Measurements from ENCODE around the gene SIGLEC1. TPM values are rescaled to one million over a fixed set of nuclear protein-coding genes. Genes with fewer than 3 reads are reported as not detected.

Gene SIGLEC1
- total RNA-seq, 1 donor from 2014 or later: not detected

- no peaks in the 10 kb centered on the region for H3K9me3 Mint-ChIP-seq
- DNase-seq (ENCODE audit: low spot score): no peak
- H3K27me3 Mint-ChIP-seq (ENCODE audit: low read depth): peaks cover 9% of the 10 kb centered on the region
- no peak overlapping the region for H3K4me3 Mint-ChIP-seq (ENCODE audit: low read depth)
- H3K27ac Mint-ChIP-seq: no peak overlapping the region
- intact Hi-C loops (cut with micrococcal nuclease): no loop called here
- no peaks in the 10 kb centered on the region for H3K36me3 Mint-ChIP-seq (ENCODE audit: low read depth)
- H3K4me1 Mint-ChIP-seq (ENCODE audit: low read depth): peaks cover 7% of the 10 kb centered on the region
Measured at GRCh38 chr20:3740615-3741301, 28.4 kb upstream of the SIGLEC1 start.

DNA sequence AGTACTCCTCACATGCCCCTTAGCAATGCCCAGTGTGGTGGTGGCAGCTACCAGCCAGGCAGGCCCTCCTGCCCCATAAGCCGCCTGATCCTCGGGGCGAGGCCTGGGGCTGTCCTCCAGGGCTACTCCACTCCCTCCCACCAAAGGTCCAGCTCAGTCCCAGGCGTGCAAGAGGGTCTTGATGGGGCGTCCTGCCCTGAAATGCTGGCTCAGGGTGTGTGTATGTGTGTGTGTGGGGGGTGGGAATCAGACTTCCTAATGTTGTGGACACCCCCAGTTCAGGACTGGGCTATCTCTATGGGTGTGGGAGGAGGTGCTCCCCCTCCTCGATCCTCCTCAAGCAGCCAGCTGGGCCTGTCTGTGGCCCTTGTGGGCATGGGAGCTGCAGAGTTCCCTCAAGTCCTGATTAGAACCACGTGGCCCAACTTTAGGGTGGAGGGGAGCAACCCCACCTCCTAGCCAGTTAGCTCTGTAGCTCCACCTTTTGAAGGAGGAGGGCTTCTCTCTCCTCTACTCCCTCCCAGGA, 27.6 kb upstream of the SIGLEC1 start:
- no peaks in the 10 kb centered on the region for H3K9me3 Mint-ChIP-seq

DNA sequence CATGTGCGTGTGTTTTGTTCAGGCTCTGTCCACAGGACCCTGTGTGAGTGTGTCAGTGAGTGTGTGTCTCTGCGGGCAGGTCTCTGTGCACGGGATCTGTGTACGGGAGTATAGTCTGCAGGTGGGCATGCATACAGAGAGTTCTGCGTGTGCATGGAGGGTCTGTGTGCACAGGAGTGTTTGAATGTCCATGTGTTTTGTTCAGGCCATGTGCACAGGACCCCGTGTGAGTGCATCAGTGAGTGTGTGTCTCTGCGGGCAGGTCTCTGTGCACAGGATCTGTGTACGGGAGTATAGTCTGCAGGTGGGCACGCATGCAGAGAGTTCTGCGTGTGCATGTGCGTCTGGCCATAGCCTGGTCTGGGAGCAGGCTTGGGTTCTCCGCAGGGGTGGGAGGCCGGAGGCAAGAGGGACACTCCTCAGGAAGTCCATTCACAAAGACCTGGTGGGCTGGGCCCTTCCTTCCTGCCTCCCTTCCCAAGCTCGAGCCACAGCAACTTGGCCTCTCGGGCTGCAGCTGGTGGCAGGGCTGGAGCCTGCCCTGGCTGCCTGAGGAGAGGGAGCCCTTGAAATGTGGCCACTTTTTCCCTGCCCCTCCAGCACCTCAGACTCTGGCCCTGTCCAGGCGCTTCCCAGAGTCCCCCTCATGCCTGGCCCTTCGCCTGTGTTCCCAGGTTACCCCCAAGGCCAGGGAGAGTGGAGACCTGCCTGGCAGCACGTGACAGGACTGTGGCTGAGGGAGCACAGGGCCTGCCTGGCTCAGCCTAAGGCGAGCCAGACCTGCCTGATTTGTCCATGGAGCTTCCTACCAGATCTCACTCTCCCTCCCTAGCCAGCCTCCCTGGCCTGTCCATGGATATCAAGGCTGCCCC, 26.9 kb upstream of the SIGLEC1 start:
- peaks cover 8% of the 10 kb centered on the region for H3K27me3 Mint-ChIP-seq (ENCODE audit: low read depth)
- H3K9me3 Mint-ChIP-seq: no peaks in the 10 kb centered on the region
- no peak for DNase-seq (ENCODE audit: low spot score)
- H3K27ac Mint-ChIP-seq: no peak overlapping the region
- no peaks in the 10 kb centered on the region for H3K36me3 Mint-ChIP-seq (ENCODE audit: low read depth)
- H3K4me3 Mint-ChIP-seq (ENCODE audit: low read depth): no peak overlapping the region
- intact Hi-C loops (cut with micrococcal nuclease): no loop called here
- H3K4me1 Mint-ChIP-seq (ENCODE audit: low read depth): no peaks in the 10 kb centered on the region

More for the DNA sequence above, 27.6 kb upstream of the SIGLEC1 start:
- intact Hi-C loops (cut with micrococcal nuclease): no loop called here
- Mint-ChIP-seq H3K27ac (no peak overlapping the region), H3K4me1 (ENCODE audit: low read depth) (peaks cover 6% of the 10 kb centered on the region), H3K4me3 (ENCODE audit: low read depth) (no peak overlapping the region), H3K36me3 (ENCODE audit: low read depth) (no peaks in the 10 kb centered on the region), H3K27me3 (ENCODE audit: low read depth) (peaks cover 11% of the 10 kb centered on the region)
- no peak for DNase-seq (ENCODE audit: low spot score)

DNA sequence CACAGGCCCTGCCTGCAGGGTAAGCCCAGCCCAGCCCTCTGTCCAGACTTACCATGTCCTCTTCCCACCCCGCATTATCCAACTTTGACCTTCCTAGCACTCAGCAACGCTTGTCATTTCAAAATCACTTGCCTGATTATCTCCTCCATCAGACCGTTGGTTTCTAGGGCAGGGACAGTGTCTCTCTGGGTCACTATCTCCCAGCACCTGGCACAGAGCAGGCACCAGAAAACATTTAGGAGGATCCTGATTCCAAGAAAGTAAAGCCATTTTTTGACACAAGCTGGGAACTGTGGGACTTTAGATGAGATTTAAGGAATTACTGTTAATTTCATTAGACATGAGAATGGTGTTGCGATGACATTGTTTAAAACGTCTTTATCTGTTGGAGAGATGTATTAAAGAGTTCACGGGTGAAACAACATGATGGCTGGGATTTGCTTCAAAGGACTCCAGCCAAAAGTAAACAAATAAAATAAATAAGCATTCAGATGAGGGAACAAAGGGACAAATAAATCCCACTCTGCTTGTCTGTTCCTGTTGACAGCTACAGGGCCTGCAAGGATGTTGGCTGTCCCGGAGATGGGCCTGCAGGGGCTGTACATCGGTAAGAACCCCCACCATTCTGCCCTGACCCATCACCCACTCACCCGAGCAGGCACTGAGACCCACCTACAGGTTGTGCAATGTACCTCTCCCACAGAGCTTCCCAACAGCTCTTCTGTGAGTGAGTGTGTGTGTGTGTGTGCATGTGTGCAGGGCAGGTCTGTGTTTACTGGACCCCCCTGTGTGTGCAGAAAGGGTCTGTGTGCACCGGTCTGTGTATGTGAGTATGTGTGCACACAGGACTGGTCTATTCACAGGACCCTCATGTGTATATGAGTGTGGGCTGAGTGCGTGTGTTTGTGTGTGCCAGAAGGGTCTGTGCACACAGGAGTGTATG, 26.0 kb upstream of the SIGLEC1 start:
- Mint-ChIP-seq H3K36me3 (ENCODE audit: low read depth) (no peaks in the 10 kb centered on the region), H3K9me3 (no peaks in the 10 kb centered on the region), H3K27ac (no peak overlapping the region), H3K27me3 (ENCODE audit: low read depth) (peaks cover 11% of the 10 kb centered on the region), H3K4me1 (ENCODE audit: low read depth) (no peaks in the 10 kb centered on the region), H3K4me3 (ENCODE audit: low read depth) (no peak overlapping the region)
- intact Hi-C loops (cut with micrococcal nuclease): no loop called here
- no peak for DNase-seq (ENCODE audit: low spot score)

DNA sequence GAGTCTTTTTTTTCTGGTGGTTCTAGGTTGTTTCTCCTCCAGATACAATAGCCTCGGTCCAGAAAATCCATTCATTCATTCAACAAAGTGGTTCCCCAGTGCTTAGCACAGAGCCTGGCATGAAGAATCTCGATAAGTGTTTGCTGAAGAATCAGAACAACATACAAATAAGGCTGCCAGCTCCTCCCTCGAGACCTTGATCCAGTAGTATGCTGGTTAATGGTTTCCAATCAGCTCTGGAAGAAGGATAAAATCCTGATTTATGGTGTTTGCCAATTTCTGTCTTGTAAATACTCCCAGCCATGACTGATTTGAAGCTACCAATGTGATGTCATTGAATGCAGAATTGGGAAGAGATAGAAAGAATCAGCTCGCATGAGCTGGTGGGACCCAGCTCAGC, 23.4 kb upstream of the SIGLEC1 start:
- Mint-ChIP-seq H3K4me1 (ENCODE audit: low read depth) (no peaks in the 10 kb centered on the region), H3K27me3 (ENCODE audit: low read depth) (peaks cover 31% of the 10 kb centered on the region), H3K36me3 (ENCODE audit: low read depth) (no peaks in the 10 kb centered on the region), H3K4me3 (ENCODE audit: low read depth) (no peak overlapping the region), H3K9me3 (no peaks in the 10 kb centered on the region), H3K27ac (no peak overlapping the region)
- intact Hi-C loops (cut with micrococcal nuclease): no loop called here
- no peak for DNase-seq (ENCODE audit: low spot score)

DNA sequence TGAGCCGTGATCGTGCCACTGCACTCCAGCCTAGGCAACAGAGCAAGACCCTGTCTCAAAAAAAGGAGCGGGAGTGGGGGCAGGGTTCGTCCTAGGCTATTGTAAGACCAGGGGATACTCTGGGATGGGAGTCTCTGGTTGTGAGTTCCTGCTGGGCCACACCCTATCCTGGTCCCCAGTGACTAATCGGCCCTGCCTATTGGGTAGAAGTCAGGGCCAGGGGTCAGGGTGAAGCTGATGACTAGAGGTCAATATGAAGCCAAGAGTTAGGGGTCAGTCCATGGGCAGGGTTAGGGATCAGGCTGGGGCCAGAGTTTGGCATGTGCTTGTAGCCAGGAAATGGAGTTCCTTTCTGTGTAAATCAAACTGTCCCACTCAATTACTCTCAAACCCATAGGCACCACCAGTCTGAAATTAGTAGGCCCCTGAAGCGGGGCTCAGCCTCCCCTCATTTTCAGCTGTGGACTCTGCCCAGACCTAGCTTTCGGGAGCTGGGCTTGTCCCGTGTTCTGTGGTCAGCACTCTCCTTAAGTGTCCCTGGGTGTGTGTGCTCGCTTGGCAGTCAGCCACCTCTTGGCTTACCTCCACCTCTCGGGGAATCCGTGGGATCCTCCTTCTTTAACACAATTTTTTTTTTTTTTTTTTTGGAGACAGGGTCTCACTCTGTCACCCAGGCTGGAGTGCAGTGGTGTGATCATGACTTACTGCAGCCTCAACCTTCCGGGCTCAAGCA, 21.9 kb upstream of the SIGLEC1 start:
- H3K27ac Mint-ChIP-seq: no peak overlapping the region
- no peak for DNase-seq (ENCODE audit: low spot score)
- intact Hi-C loops (cut with micrococcal nuclease): no loop called here
- no peaks in the 10 kb centered on the region for H3K9me3 Mint-ChIP-seq
- H3K36me3 Mint-ChIP-seq (ENCODE audit: low read depth): no peaks in the 10 kb centered on the region
- no peaks in the 10 kb centered on the region for H3K4me1 Mint-ChIP-seq (ENCODE audit: low read depth)
- H3K27me3 Mint-ChIP-seq (ENCODE audit: low read depth): peaks cover 35% of the 10 kb centered on the region
- no peak overlapping the region for H3K4me3 Mint-ChIP-seq (ENCODE audit: low read depth)

- Mint-ChIP-seq H3K9me3 (no peaks in the 10 kb centered on the region), H3K4me1 (ENCODE audit: low read depth) (no peaks in the 10 kb centered on the region), H3K27me3 (ENCODE audit: low read depth) (peaks cover 37% of the 10 kb centered on the region), H3K4me3 (ENCODE audit: low read depth) (no peak overlapping the region), H3K27ac (no peak overlapping the region), H3K36me3 (ENCODE audit: low read depth) (no peaks in the 10 kb centered on the region)
- intact Hi-C loops (cut with micrococcal nuclease): no loop called here
- DNase-seq (ENCODE audit: low spot score): no peak
Measured at GRCh38 chr20:3733119-3733995, 21.0 kb upstream of the SIGLEC1 start.

GRCh38 chr20:3732327-3733118, 20.1 kb upstream of the SIGLEC1 start, which contains the start of gene HSPA12B:
HSPA12B (plus strand) TSS chr20:3732685; CDS start chr20:3738675, 5,990 bp downstream.
- H3K36me3 Mint-ChIP-seq (ENCODE audit: low read depth): no peaks in the 10 kb centered on the region
- DNase-seq (ENCODE audit: low spot score): no peak
- H3K27me3 Mint-ChIP-seq (ENCODE audit: low read depth): peaks cover 43% of the 10 kb centered on the region
- H3K4me1 Mint-ChIP-seq (ENCODE audit: low read depth): no peaks in the 10 kb centered on the region
- H3K9me3 Mint-ChIP-seq: no peaks in the 10 kb centered on the region
- intact Hi-C loops (cut with micrococcal nuclease): no loop called here
- H3K27ac Mint-ChIP-seq: no peak within 1 kb of the TSS
- H3K4me3 Mint-ChIP-seq (ENCODE audit: low read depth): no peak within 1 kb of the TSS

GRCh38 chr20:3731944-3732326, 19.5 kb upstream of the SIGLEC1 start:
- intact Hi-C loops (cut with micrococcal nuclease): no loop called here

GRCh38 chr20:3730803-3731672, 18.6 kb upstream of the SIGLEC1 start:
- Mint-ChIP-seq H3K9me3 (no peaks in the 10 kb centered on the region), H3K27ac (no peak overlapping the region), H3K4me3 (ENCODE audit: low read depth) (no peak overlapping the region), H3K36me3 (ENCODE audit: low read depth) (no peaks in the 10 kb centered on the region), H3K4me1 (ENCODE audit: low read depth) (no peaks in the 10 kb centered on the region), H3K27me3 (ENCODE audit: low read depth) (peaks cover 46% of the 10 kb centered on the region)
- intact Hi-C loops (cut with micrococcal nuclease): no loop called here
- DNase-seq (ENCODE audit: low spot score): no peak

More at GRCh38 chr20:3731944-3732326, 19.5 kb upstream of the SIGLEC1 start:
- Mint-ChIP-seq H3K9me3 (no peaks in the 10 kb centered on the region), H3K4me3 (ENCODE audit: low read depth) (no peak overlapping the region), H3K27ac (no peak overlapping the region), H3K4me1 (ENCODE audit: low read depth) (no peaks in the 10 kb centered on the region), H3K27me3 (ENCODE audit: low read depth) (peaks cover 45% of the 10 kb centered on the region), H3K36me3 (ENCODE audit: low read depth) (no peaks in the 10 kb centered on the region)
- DNase-seq (ENCODE audit: low spot score): no peak

Data from activated T-helper 2 cell treated with anti-CD3 and anti-CD28 coated beads, Interferon-gamma antibody, Interleukin-2, Interleukin-4, amounts not matched to agents 10 μg/mL and 5 μg/mL and 100 μg/mL, durations not matched to agents 14 hours and 24 hours and 36 hours (primary cell).